Measurements from ENCODE around the gene RSPO1. TPM values are rescaled to one million over a fixed set of nuclear protein-coding genes. Genes with fewer than 3 reads are reported as not detected.

Gene RSPO1
- total and polyA plus RNA-seq, 11 donors = 13.2 TPM; not detected in 10

- no peaks in the 10 kb centered on the region for H3K4me1 ChIP-seq
- WGBS, 4 donors = 13 to 32% (median 23%) methylated on average over 4 to 10 of the region's 10 CpGs
- intact Hi-C loops (cut with DNase I) = no loop called here
- DNase-seq (no peak), ATAC-seq (no peak)
- no peaks in the 10 kb centered on the region for H3K36me3 ChIP-seq
- no peak overlapping the region for H3K27ac ChIP-seq
- no peak overlapping the region for H3K4me3 ChIP-seq
- no peaks in the 10 kb centered on the region for H3K9me3 ChIP-seq
- TF ChIP-seq CTCF (IDR thresholded peaks at IDR 0.05) (no peak), POLR2A (IDR thresholded peaks at IDR 0.05) (no peak)
- peaks cover 0 to 57% (median 10%) of the 10 kb centered on the region in 9 donors for H3K27me3 ChIP-seq
Observed at GRCh38 chr1:37660664-37661063, 26.0 kb upstream of the RSPO1 start.

- TF ChIP-seq POLR2A (IDR thresholded peaks at IDR 0.05) (no peak), CTCF (IDR thresholded peaks at IDR 0.05) (no peak)
- Histone ChIP-seq H3K9me3 (no peaks in the 10 kb centered on the region), H3K27me3 (peaks cover 0 to 55% (median 10%) of the 10 kb centered on the region in 9 donors), H3K27ac (no peak overlapping the region), H3K36me3 (no peaks in the 10 kb centered on the region), H3K4me1 (no peaks in the 10 kb centered on the region), H3K4me3 (no peak overlapping the region)
- no peak for DNase-seq
- no peak for ATAC-seq
- intact Hi-C loops (cut with DNase I) = no loop called here
- 82 to 88% (median 86%) methylated on average over 6 of the region's 6 CpGs for WGBS, 4 donors
Observed at GRCh38 chr1:37658486-37658885, 23.8 kb upstream of the RSPO1 start.

GRCh38 chr1:37657620-37658412, 23.1 kb upstream of the RSPO1 start:
- peaks cover 0 to 54% (median 10%) of the 10 kb centered on the region in 9 donors for H3K27me3 ChIP-seq
- 63 to 73% (median 66%) methylated on average over 14 of the region's 14 CpGs for WGBS, 4 donors
- no peak for ATAC-seq

More at GRCh38 chr1:37657620-37658412, 23.1 kb upstream of the RSPO1 start:
- no peaks in the 10 kb centered on the region for H3K4me1 ChIP-seq
- TF ChIP-seq CTCF (IDR thresholded peaks at IDR 0.05) (no peak), POLR2A (IDR thresholded peaks at IDR 0.05) (no peak)
- intact Hi-C loops (cut with DNase I) = no loop called here
- H3K4me3 ChIP-seq = no peak overlapping the region
- H3K9me3 ChIP-seq = no peaks in the 10 kb centered on the region
- no peak overlapping the region for H3K27ac ChIP-seq
- no peaks in the 10 kb centered on the region for H3K36me3 ChIP-seq
- DNase-seq = no peak
